GM12873 (cell line): ENCODE measurements around the gene MARCHF4.

Experiments used
- TF ChIP-seq, protein P1 (sequence below): IDR thresholded peaks from 2 replicates; pipeline ENCODE4 v1.5.1; 2012; ENCODE audit warnings: low read depth, mild to moderate bottlenecking, moderate library complexity, low read length, control low read depth; ENCODE audit not compliant: insufficient read depth; ENCODE audit errors: missing control alignments

Gene MARCHF4

DNA sequence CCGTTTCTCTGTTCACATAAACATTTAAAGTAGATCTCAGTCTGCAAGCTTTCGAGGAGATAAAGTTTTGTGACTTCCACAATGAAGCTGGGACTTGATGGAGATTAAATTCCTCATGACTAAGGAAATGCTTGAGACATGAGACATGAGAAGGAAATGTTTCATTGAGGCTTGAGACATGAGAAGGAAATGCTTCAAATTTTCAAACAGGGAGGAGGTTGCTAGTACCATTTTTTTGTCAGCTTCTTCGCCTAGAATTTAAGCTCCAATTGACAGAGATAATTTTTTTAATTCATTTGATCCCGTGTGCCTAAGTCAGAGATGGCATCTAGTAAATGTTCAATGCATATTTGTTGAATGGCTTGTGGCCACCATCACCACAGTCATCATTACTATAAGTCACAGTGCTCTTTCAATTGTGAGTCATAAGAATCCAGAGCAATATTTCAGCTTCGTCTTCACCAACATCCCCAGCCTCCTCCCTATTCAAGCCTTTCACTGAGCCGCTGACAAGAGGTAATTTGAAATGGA is 543 bp upstream of the MARCHF4 start:
- TF ChIP-seq, protein P1, sequence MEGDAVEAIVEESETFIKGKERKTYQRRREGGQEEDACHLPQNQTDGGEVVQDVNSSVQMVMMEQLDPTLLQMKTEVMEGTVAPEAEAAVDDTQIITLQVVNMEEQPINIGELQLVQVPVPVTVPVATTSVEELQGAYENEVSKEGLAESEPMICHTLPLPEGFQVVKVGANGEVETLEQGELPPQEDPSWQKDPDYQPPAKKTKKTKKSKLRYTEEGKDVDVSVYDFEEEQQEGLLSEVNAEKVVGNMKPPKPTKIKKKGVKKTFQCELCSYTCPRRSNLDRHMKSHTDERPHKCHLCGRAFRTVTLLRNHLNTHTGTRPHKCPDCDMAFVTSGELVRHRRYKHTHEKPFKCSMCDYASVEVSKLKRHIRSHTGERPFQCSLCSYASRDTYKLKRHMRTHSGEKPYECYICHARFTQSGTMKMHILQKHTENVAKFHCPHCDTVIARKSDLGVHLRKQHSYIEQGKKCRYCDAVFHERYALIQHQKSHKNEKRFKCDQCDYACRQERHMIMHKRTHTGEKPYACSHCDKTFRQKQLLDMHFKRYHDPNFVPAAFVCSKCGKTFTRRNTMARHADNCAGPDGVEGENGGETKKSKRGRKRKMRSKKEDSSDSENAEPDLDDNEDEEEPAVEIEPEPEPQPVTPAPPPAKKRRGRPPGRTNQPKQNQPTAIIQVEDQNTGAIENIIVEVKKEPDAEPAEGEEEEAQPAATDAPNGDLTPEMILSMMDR, result no peak

DNA sequence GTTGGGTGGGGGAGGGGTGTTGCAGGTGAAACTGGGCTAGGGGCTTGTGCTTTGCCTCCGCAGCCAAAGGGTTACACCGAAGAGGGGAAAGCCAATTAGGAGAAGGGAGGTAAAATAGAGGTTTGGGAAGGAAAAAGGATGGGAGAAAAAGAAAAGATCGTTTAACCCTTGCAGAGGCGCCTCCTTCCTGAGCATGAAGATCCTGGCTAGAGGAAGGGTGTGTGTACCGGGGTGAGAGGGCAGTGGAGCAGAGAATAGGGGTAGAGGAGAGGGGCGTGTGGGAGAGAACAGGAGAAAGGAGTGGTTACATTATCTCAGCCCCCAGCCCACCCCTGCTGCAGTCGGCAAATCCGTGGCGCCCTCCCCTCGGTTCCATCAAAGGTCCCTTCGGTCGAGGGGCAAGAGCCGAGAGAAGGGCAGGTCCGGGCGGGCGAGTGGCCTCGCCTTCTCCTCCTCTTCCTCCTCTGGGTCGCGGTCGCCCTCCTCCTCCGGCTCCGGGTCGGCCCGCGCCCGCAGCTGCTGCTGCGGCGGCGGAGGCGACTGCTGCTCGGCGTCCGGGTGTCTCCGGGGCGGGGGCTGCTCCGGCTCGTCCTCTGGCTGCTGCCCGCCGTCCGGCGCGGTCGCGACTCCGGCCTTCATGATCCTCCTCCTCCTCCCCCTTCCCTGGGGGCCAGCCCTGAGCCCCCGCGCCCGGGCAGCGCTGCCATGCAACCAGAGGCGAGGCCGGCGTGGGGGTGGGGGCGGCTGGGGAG is 1.1 kb downstream of the MARCHF4 start:
- TF ChIP-seq, protein P1, result no peak

DNA sequence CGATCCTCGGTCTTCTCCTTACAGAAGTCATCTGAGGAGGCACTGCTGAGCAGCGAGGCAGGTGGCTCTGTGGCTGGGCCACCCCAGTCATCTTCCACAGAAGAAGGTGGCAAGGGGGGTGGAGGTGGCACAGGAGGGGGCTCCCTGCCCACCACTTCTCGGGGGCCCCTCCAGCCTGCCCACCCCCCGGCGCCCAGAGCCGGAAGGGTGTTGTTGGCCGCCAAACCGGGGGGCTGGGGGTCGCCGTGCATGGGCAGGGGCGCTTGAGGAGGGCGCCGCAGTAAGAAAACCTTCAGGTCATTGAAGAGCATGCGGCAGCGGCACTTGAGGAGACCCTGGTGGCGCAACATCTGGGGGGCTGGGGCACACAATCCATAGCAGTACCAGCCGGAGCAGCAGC is 2.5 kb downstream of the MARCHF4 start:
- TF ChIP-seq, protein P1, result no peak

DNA sequence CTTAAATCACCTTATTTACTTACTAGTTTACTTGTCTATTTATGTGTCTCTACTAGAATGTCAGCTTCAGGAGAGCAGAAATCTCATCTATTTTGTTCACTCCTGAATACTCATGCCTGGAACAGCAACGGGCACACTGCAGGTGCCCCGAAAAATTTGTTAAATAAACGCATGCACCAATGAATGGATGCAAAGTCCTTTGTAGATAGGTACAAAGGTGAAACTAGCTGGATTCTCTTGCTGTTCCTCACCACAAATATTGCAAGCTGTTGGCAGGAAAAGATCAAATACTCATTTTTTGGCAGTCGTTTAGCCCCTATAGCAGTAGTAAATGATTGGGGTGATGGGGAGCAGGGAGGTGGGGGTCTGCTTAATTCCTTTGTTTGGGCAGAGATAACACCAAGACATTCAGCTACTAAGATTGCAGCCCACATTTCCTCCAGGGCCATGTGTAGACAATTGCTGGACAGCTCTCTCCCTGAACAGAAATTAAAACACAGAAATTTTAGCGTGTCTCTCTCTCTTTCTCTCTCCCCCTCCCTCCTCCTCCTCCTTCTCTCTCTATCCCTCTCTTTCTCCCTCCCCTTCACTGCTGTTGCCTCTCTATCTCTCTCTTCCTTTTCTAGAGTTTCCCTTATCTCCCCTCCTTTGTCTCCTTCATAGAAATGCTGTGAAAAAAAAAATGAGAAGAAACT is 5.4 kb downstream of the MARCHF4 start:
- TF ChIP-seq, protein P1, result no peak

DNA sequence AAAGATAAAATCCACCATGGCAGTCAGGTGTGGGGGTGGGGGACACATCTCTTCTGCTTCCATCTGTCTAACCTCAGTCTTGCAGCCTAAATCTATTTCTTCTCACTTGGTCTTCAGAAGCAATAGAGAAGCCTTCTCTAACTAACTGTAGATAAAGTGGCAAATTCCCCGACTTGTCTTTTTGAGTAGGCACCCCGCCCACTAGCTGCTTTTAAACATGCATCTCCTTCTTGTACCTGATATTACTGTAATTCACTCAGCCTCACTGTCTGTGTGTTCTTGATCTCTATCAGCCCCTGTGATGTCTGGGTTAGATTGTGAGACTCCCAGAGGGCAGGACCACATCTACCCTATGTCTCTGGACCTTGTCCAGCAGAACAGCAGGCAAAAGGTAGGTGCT is 6.8 kb downstream of the MARCHF4 start:
- TF ChIP-seq, protein P1, result no peak

DNA sequence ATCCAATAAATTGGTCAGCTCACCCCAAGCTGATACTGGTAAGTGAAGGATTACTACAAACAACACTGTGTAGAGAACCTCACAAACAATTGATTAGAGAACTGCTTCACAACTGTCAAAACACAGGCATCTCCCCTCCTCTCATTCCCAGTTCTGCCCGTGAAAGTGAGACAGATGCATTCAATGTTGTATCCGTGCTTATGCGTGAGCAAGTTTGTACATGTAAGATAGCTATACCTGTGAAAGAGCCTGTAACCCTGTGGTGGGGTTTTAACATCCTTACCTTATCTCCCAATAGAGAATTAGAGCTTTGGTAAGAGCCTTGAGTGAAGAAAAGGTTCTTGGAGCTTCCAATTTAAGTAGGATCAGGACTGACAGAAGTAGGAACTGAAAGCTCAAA is 9.1 kb downstream of the MARCHF4 start:
- TF ChIP-seq, protein P1, result no peak

DNA sequence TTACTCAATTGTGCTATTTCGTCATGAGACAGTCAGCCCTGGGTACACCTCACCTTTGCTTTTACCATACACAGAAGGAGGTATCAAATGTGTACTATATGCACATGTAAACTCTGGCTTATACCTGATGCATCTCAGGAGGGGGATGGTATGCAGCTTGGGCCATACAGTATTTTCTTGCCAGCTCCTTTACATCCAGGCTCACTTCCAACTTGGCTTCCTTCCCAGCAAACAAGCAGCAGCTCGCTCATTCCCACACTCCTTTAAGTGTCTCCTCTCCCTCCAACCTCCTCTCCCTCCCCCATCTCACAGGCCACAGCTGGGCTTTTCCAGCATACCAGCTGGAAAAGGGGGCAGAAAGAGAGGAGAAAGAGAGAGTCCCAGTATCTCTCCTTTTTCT is 9.6 kb downstream of the MARCHF4 start:
- TF ChIP-seq, protein P1, result no peak
